Measurements from ENCODE around the gene ZNF236. TPM values are rescaled to one million over a fixed set of nuclear protein-coding genes. Genes with fewer than 3 reads are reported as not detected.

Gene ZNF236
- polyA plus RNA-seq, 4 donors: 1.4 to 6.1 (median 2.3) TPM

GRCh38 chr18:77001979-77002378, 179.6 kb downstream of the ZNF236 start:
- no peak overlapping the region for H3K4me3 ChIP-seq (ENCODE audit: low read depth in 1 of 3, low read length in 3 of 3)
- DNase-seq (no peak), FAIRE-seq (no peak)
- 69 to 90% (median 82%) methylated on average over 7 of the region's 7 CpGs for WGBS, 3 donors
- peaks cover 0 to 7% (median 0%) of the 10 kb centered on the region in 3 donors for H3K36me3 ChIP-seq (ENCODE audit: control insufficient read depth in 3 of 3, insufficient read depth in 2 of 3, low read depth in 1 of 3, low read length in 3 of 3)
- H3K27me3 ChIP-seq (ENCODE audit: control insufficient read depth in 3 of 3, insufficient read depth in 3 of 3, low read length in 3 of 3): no peaks in the 10 kb centered on the region
- no peaks in the 10 kb centered on the region for H3K4me1 ChIP-seq (ENCODE audit: control insufficient read depth in 3 of 3, insufficient read depth in 2 of 3, low read depth in 1 of 3, low read length in 2 of 3)
- no peak overlapping the region for H3K27ac ChIP-seq (ENCODE audit: low read depth in 1 of 3, low read length in 2 of 3)
- no peaks in the 10 kb centered on the region for H3K9me3 ChIP-seq (ENCODE audit: control insufficient read depth in 2 of 2, insufficient read depth in 1 of 2, low read depth in 1 of 2, low read length in 1 of 2)

- Histone ChIP-seq H3K27ac (ENCODE audit: low read depth in 1 of 3, low read length in 2 of 3) (no peak overlapping the region), H3K9me3 (ENCODE audit: control insufficient read depth in 2 of 2, insufficient read depth in 1 of 2, low read depth in 1 of 2, low read length in 1 of 2) (no peaks in the 10 kb centered on the region), H3K36me3 (ENCODE audit: control insufficient read depth in 3 of 3, insufficient read depth in 2 of 3, low read depth in 1 of 3, low read length in 3 of 3) (peaks cover 0 to 9% (median 0%) of the 10 kb centered on the region in 3 donors), H3K27me3 (ENCODE audit: control insufficient read depth in 3 of 3, insufficient read depth in 3 of 3, low read length in 3 of 3) (no peaks in the 10 kb centered on the region), H3K4me3 (ENCODE audit: low read depth in 1 of 3, low read length in 3 of 3) (no peak overlapping the region), H3K4me1 (ENCODE audit: control insufficient read depth in 3 of 3, insufficient read depth in 2 of 3, low read depth in 1 of 3, low read length in 2 of 3) (no peaks in the 10 kb centered on the region)
- 87 to 92% (median 91%) methylated on average over 10 of the region's 10 CpGs for WGBS, 3 donors
- no peak for FAIRE-seq
- DNase-seq: no peak
Measured at GRCh38 chr18:77002496-77002895, 180.1 kb downstream of the ZNF236 start.

GRCh38 chr18:77003316-77003715, 181.0 kb downstream of the ZNF236 start:
- H3K9me3 ChIP-seq (ENCODE audit: control insufficient read depth in 2 of 2, insufficient read depth in 1 of 2, low read depth in 1 of 2, low read length in 1 of 2): no peaks in the 10 kb centered on the region
- no peak for DNase-seq
- no peaks in the 10 kb centered on the region for H3K27me3 ChIP-seq (ENCODE audit: control insufficient read depth in 3 of 3, insufficient read depth in 3 of 3, low read length in 3 of 3)
- no peaks in the 10 kb centered on the region for H3K4me1 ChIP-seq (ENCODE audit: control insufficient read depth in 3 of 3, insufficient read depth in 2 of 3, low read depth in 1 of 3, low read length in 2 of 3)
- H3K36me3 ChIP-seq (ENCODE audit: control insufficient read depth in 3 of 3, insufficient read depth in 2 of 3, low read depth in 1 of 3, low read length in 3 of 3): peaks cover 0 to 16% (median 0%) of the 10 kb centered on the region in 3 donors
- WGBS, 3 donors: 94 to 98% (median 95%) methylated on average over 7 of the region's 7 CpGs
- no peak overlapping the region for H3K27ac ChIP-seq (ENCODE audit: low read depth in 1 of 3, low read length in 2 of 3)
- H3K4me3 ChIP-seq (ENCODE audit: low read depth in 1 of 3, low read length in 3 of 3): no peak overlapping the region
- no peak for FAIRE-seq

GRCh38 chr18:77004555-77005380, 182.4 kb downstream of the ZNF236 start:
- 73 to 89% (median 77%) methylated on average over 26 of the region's 26 CpGs for WGBS, 3 donors
- peaks cover 0 to 30% (median 0%) of the 10 kb centered on the region in 3 donors for H3K36me3 ChIP-seq (ENCODE audit: control insufficient read depth in 3 of 3, insufficient read depth in 2 of 3, low read depth in 1 of 3, low read length in 3 of 3)
- H3K9me3 ChIP-seq (ENCODE audit: control insufficient read depth in 2 of 2, insufficient read depth in 1 of 2, low read depth in 1 of 2, low read length in 1 of 2): no peaks in the 10 kb centered on the region
- H3K27me3 ChIP-seq (ENCODE audit: control insufficient read depth in 3 of 3, insufficient read depth in 3 of 3, low read length in 3 of 3): no peaks in the 10 kb centered on the region
- FAIRE-seq (no peak), DNase-seq (no peak)
- H3K4me3 ChIP-seq (ENCODE audit: low read depth in 1 of 3, low read length in 3 of 3): no peak overlapping the region
- no peak overlapping the region for H3K27ac ChIP-seq (ENCODE audit: low read depth in 1 of 3, low read length in 2 of 3)
- H3K4me1 ChIP-seq (ENCODE audit: control insufficient read depth in 3 of 3, insufficient read depth in 2 of 3, low read depth in 1 of 3, low read length in 2 of 3): no peaks in the 10 kb centered on the region

DNA sequence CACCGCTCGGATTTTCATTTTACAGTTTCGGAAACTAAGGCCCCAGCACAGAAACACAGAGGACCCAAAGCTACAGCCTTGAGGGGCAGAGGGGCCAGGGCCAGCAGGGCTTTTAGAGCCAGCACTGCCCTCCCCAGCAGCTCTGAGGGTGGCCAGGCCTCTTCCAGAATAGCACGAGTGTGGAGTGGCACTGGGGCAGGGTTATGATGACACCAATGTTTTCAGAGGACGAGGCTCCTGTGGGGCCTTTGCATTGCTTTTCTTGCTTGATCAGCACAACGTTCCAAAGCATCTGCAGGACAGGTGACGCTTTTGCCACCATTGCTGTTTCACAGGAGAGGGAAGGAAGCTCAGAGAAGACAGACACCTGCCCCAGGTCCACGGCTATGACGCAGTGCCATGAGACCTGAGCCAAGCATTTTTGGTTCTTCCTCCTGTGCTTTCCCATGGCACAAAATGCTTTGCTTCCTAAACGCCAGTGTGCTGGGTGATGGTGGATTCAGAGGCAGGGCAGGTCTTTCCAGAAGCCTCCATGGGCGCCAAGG, 183.4 kb downstream of the ZNF236 start:
- Histone ChIP-seq H3K4me3 (ENCODE audit: low read depth in 1 of 3, low read length in 3 of 3) (no peak overlapping the region), H3K27ac (ENCODE audit: low read depth in 1 of 3, low read length in 2 of 3) (no peak overlapping the region), H3K9me3 (ENCODE audit: control insufficient read depth in 2 of 2, insufficient read depth in 1 of 2, low read depth in 1 of 2, low read length in 1 of 2) (no peaks in the 10 kb centered on the region), H3K36me3 (ENCODE audit: control insufficient read depth in 3 of 3, insufficient read depth in 2 of 3, low read depth in 1 of 3, low read length in 3 of 3) (peaks cover 0 to 33% (median 2%) of the 10 kb centered on the region in 3 donors), H3K4me1 (ENCODE audit: control insufficient read depth in 3 of 3, insufficient read depth in 2 of 3, low read depth in 1 of 3, low read length in 2 of 3) (no peaks in the 10 kb centered on the region), H3K27me3 (ENCODE audit: control insufficient read depth in 3 of 3, insufficient read depth in 3 of 3, low read length in 3 of 3) (no peaks in the 10 kb centered on the region)
- DNase-seq: no peak
- no peak for FAIRE-seq
- 87 to 91% (median 88%) methylated on average over 11 of the region's 11 CpGs for WGBS, 3 donors

DNA sequence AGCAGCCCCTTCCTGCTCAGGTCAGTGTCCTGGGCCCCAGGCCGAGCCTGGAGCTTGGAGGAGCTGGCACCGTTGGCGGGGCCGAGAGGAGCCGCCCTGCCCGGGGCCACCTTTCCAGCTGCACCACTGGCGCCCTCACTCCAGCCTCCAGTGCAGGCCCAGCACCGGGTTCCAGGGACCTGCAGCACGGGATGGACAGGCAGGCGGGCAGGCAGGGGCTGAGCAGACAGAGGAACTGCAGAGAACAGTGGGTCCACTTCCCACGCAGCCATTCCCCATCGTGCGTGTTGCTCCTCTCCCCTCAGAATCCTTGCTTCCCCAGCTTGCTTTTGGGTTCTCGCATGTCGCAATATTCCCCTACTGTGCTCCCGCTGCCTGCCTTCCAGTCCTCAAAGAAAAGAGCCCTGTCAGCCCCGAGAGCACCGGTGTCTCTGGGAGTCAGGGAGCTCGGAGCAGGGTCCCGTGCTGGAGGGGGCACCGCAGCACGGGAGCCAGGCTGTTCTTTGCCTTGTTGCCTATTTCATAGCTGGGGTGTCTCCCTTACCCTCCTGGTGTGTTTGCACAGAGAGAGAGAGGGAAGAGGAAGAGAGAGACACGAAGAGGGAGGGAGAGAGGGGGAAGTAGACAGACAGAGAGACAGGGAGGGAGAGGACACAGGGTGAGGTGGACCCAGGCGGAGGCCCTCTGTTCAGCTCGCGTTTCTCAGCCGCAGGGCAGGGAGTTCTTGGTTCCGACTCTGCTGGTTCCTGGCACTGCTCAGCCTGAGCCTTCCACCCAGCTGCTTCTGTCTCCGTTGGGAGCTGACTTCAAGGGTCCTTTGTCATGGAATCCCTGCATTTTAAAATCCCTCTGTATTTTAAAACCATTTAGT, 184.2 kb downstream of the ZNF236 start:
- 83 to 91% (median 90%) methylated on average over 25 to 29 of the region's 29 CpGs for WGBS, 3 donors

DNA sequence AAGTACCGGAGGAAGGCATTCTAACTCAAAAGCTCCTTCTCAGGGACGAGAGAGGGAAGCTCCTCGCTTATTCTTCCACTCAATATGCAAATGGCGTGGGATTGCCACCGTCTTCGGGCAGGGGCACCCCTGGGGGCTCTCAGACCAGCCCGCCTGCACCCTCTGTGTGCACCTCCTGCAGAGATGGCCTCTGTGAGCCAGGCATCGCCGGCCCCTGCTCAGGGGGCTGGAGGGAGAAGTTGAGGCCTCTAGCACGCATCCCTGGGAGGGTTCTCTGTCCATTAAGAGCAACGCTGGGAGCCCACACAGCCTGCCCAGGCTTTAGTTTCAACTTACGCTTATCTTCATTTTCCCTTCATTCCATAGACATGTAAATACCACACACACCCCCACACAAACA, 184.9 kb downstream of the ZNF236 start:
- no peak overlapping the region for H3K4me3 ChIP-seq (ENCODE audit: low read depth in 1 of 3, low read length in 3 of 3)
- WGBS, 3 donors: 82 to 90% (median 87%) methylated on average over 12 of the region's 12 CpGs
- no peaks in the 10 kb centered on the region for H3K9me3 ChIP-seq (ENCODE audit: control insufficient read depth in 2 of 2, insufficient read depth in 1 of 2, low read depth in 1 of 2, low read length in 1 of 2)
- no peak for DNase-seq
- H3K27me3 ChIP-seq (ENCODE audit: control insufficient read depth in 3 of 3, insufficient read depth in 3 of 3, low read length in 3 of 3): no peaks in the 10 kb centered on the region
- no peaks in the 10 kb centered on the region for H3K4me1 ChIP-seq (ENCODE audit: control insufficient read depth in 3 of 3, insufficient read depth in 2 of 3, low read depth in 1 of 3, low read length in 2 of 3)
- FAIRE-seq: no peak
- no peak overlapping the region for H3K27ac ChIP-seq (ENCODE audit: low read depth in 1 of 3, low read length in 2 of 3)
- H3K36me3 ChIP-seq (ENCODE audit: control insufficient read depth in 3 of 3, insufficient read depth in 2 of 3, low read depth in 1 of 3, low read length in 3 of 3): peaks cover 0 to 40% (median 2%) of the 10 kb centered on the region in 3 donors

More for the DNA sequence above, 184.2 kb downstream of the ZNF236 start:
- Histone ChIP-seq H3K27ac (ENCODE audit: low read depth in 1 of 3, low read length in 2 of 3) (no peak overlapping the region), H3K4me1 (ENCODE audit: control insufficient read depth in 3 of 3, insufficient read depth in 2 of 3, low read depth in 1 of 3, low read length in 2 of 3) (no peaks in the 10 kb centered on the region), H3K4me3 (ENCODE audit: low read depth in 1 of 3, low read length in 3 of 3) (no peak overlapping the region), H3K36me3 (ENCODE audit: control insufficient read depth in 3 of 3, insufficient read depth in 2 of 3, low read depth in 1 of 3, low read length in 3 of 3) (peaks cover 0 to 38% (median 2%) of the 10 kb centered on the region in 3 donors), H3K27me3 (ENCODE audit: control insufficient read depth in 3 of 3, insufficient read depth in 3 of 3, low read length in 3 of 3) (no peaks in the 10 kb centered on the region), H3K9me3 (ENCODE audit: control insufficient read depth in 2 of 2, insufficient read depth in 1 of 2, low read depth in 1 of 2, low read length in 1 of 2) (no peaks in the 10 kb centered on the region)
- DNase-seq: no peak
- FAIRE-seq: no peak

DNA sequence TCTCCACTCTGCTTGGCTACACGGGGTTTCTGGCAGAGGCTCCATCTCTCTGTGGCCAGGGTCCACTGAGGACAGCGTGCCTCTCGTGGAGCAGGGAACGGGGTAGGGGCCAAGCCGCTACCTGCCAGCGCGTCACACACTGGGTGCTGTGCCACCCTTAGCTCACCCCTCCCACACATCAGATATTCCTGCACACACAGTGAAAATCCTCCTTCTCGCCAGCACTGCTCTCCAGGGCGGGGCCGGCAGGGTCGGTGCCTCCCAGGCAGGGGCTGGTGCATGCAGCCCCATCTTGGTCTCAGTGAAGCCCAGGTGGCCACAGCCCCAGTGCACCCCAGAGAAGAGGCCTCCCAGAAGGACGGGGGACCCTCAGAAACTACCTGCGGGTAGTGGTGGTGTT, 185.6 kb downstream of the ZNF236 start:
- H3K4me3 ChIP-seq (ENCODE audit: low read depth in 1 of 3, low read length in 3 of 3): no peak overlapping the region
- no peak for FAIRE-seq
- H3K4me1 ChIP-seq (ENCODE audit: control insufficient read depth in 3 of 3, insufficient read depth in 2 of 3, low read depth in 1 of 3, low read length in 2 of 3): no peaks in the 10 kb centered on the region
- no peak for DNase-seq
- H3K27me3 ChIP-seq (ENCODE audit: control insufficient read depth in 3 of 3, insufficient read depth in 3 of 3, low read length in 3 of 3): no peaks in the 10 kb centered on the region
- peaks cover 0 to 46% (median 2%) of the 10 kb centered on the region in 3 donors for H3K36me3 ChIP-seq (ENCODE audit: control insufficient read depth in 3 of 3, insufficient read depth in 2 of 3, low read depth in 1 of 3, low read length in 3 of 3)
- no peaks in the 10 kb centered on the region for H3K9me3 ChIP-seq (ENCODE audit: control insufficient read depth in 2 of 2, insufficient read depth in 1 of 2, low read depth in 1 of 2, low read length in 1 of 2)
- no peak overlapping the region for H3K27ac ChIP-seq (ENCODE audit: low read depth in 1 of 3, low read length in 2 of 3)
- WGBS, 3 donors: 90 to 93% (median 92%) methylated on average over 13 of the region's 13 CpGs

Data from small intestine (tissue), 7 donors.